Mesothelial cell of epicardium (in vitro differentiated cells): Measurements from ENCODE around the gene SRSF10. TPM values are rescaled to one million over a fixed set of nuclear protein-coding genes. Genes with fewer than 3 reads are reported as not detected.
"Not testable (repeated sequence)": the region's sequence is repeated elsewhere in the genome, so short reads cannot be mapped to it uniquely, and the experiment has no call there.

ENCODE experiments used
- DNase-seq, 2 experiments: peaks; one replicate each; pipeline ENCODE4 v3.0.0; 2021; ENCODE audit warnings: low spot score in 2 of 2; ENCODE audit not compliant: unreplicated experiment in 2 of 2
- H3K27ac Mint-ChIP-seq: 2 replicates; pipeline ENCODE4 v1.8.0; 2021; ENCODE audit warnings: mixed read lengths
- H3K27me3 Mint-ChIP-seq: 2 replicates; pipeline ENCODE4 v1.8.0; 2021; ENCODE audit warnings: low read depth, mixed read lengths
- H3K36me3 Mint-ChIP-seq: 2 replicates; pipeline ENCODE4 v1.8.0; 2021; ENCODE audit warnings: mixed read lengths
- H3K4me1 Mint-ChIP-seq: 2 replicates; pipeline ENCODE4 v1.8.0; 2021; ENCODE audit warnings: mixed read lengths
- H3K4me3 Mint-ChIP-seq: 2 replicates; pipeline ENCODE4 v1.8.0; 2021; ENCODE audit warnings: mild to moderate bottlenecking, moderate library complexity, mixed read lengths
- H3K9me3 Mint-ChIP-seq: 2 replicates; pipeline ENCODE4 v1.8.0; 2021; ENCODE audit warnings: mixed read lengths
- CTCF ChIP-seq: fragments of 200-600 bp; sonication (generic); IDR thresholded peaks from one replicate; pipeline ENCODE4 v1.5.0; 2021; ENCODE audit warnings: antibody characterized with exemption; ENCODE audit not compliant: unreplicated experiment
- total RNA-seq: library from RNA; stranded (reverse); gene quantifications from 3 replicates; pipeline ENCODE4 v1.2.1, GENCODE V29; 2021

The SRSF10 gene
- total RNA-seq, 1 donor from 2014 or later = 201 TPM

- H3K27ac Mint-ChIP-seq = peak within 1 kb of the TSS; percentile 100
- H3K36me3 Mint-ChIP-seq = peaks cover 2% of the 10 kb centered on the region
- H3K27me3 Mint-ChIP-seq = no peaks in the 10 kb centered on the region
- H3K9me3 Mint-ChIP-seq = no peaks in the 10 kb centered on the region
- peak within 1 kb of the TSS; percentile 100 for H3K4me3 Mint-ChIP-seq
- no peak for TF ChIP-seq CTCF
- peak; percentile 96 to 99 for DNase-seq
- H3K4me1 Mint-ChIP-seq = peaks cover 58% of the 10 kb centered on the region
Observed at GRCh38 chr1:23959461-23960290, 20.5 kb downstream of the SRSF10 start, which contains the start of gene PNRC2. TSS of gene PNRC2 (plus strand) at chr1:23959828. CDS start at chr1:23961458, 1,630 bp downstream.

- Mint-ChIP-seq H3K4me1 (peaks cover 50% of the 10 kb centered on the region), H3K36me3 (peaks cover 2% of the 10 kb centered on the region)
- TF ChIP-seq CTCF = no peak
Observed at GRCh38 chr1:23958810-23959460, 21.2 kb downstream of the SRSF10 start.

GRCh38 chr1:23958040-23958809, 21.9 kb downstream of the SRSF10 start:
- peaks cover 50% of the 10 kb centered on the region for H3K4me1 Mint-ChIP-seq
- not testable (repeated sequence) for DNase-seq, H3K9me3 Mint-ChIP-seq, H3K27me3 Mint-ChIP-seq, H3K36me3 Mint-ChIP-seq
- peak overlapping the region; percentile 100 for H3K4me3 Mint-ChIP-seq
- peak overlapping the region; percentile 100 for H3K27ac Mint-ChIP-seq

More at GRCh38 chr1:23958810-23959460, 21.2 kb downstream of the SRSF10 start:
- H3K27ac Mint-ChIP-seq = peak overlapping the region; percentile 100
- no peaks in the 10 kb centered on the region for H3K9me3 Mint-ChIP-seq
- peak; percentile 66 to 80 for DNase-seq
- H3K27me3 Mint-ChIP-seq = no peaks in the 10 kb centered on the region
- peak overlapping the region; percentile 100 for H3K4me3 Mint-ChIP-seq

GRCh38 chr1:23957096-23957495, 23.0 kb downstream of the SRSF10 start:
- no peak for TF ChIP-seq CTCF
- no peaks in the 10 kb centered on the region for H3K36me3 Mint-ChIP-seq
- no peaks in the 10 kb centered on the region for H3K27me3 Mint-ChIP-seq
- no peaks in the 10 kb centered on the region for H3K9me3 Mint-ChIP-seq
- peaks cover 44% of the 10 kb centered on the region for H3K4me1 Mint-ChIP-seq
- no peak for DNase-seq
- peak overlapping the region; percentile 94 for H3K27ac Mint-ChIP-seq
- H3K4me3 Mint-ChIP-seq = peak overlapping the region; percentile 31

- TF ChIP-seq CTCF = no peak
- Mint-ChIP-seq H3K9me3 (peaks cover 3% of the 10 kb centered on the region), H3K4me1 (peaks cover 24% of the 10 kb centered on the region), H3K36me3 (no peaks in the 10 kb centered on the region), H3K27ac (no peak overlapping the region), H3K4me3 (no peak overlapping the region), H3K27me3 (no peaks in the 10 kb centered on the region)
- DNase-seq = no peak
Observed at GRCh38 chr1:23953020-23953419, 27.1 kb downstream of the SRSF10 start.
